GM21526 (cell line): ENCODE measurements around the gene ERC1.

Experiments
- ATAC-seq: cut with Tn5 transposase; IDR thresholded peaks from one replicate; pipeline ENCODE4 v1.9.1; 2021; ENCODE audit warnings: moderate library complexity; ENCODE audit not compliant: unreplicated experiment, low FRiP score

The ERC1 gene

GRCh38 chr12:1421091-1421846 is 430.2 kb downstream of the ERC1 start:
- ATAC-seq, result no peak

DNA sequence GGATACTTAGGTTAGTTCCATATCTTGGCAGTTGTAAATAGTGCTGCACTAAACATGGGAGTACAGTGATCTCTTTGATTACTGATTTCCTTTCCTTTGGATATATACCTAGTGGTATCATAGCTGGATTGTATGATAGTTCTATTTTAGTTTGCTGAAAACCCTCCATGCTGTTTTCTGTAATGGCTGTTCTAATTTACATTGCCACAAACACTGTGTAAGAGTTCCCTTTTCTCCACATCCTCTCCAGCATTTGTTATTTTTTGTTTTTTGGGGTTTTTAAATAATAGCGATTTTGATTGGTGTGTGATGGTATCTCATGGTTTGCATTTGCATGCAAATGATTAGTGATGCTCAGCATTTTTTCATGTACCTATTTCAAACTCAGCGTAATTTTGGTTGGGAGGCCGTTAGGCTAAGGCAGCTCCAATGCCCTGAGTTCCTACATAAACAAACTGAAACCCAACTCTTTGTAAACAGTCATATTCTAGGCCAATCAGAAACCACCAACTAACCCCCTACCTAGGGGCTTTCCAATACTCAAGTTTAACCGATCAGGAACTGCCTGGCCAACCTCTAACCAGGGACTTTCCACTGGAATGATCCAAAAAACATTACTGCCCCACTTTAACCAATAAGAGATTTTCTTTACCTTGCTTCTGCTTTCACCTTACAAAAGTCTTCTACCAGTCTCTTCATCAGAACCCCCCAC is 431.7 kb downstream of the ERC1 start:
- ATAC-seq, result no peak

DNA sequence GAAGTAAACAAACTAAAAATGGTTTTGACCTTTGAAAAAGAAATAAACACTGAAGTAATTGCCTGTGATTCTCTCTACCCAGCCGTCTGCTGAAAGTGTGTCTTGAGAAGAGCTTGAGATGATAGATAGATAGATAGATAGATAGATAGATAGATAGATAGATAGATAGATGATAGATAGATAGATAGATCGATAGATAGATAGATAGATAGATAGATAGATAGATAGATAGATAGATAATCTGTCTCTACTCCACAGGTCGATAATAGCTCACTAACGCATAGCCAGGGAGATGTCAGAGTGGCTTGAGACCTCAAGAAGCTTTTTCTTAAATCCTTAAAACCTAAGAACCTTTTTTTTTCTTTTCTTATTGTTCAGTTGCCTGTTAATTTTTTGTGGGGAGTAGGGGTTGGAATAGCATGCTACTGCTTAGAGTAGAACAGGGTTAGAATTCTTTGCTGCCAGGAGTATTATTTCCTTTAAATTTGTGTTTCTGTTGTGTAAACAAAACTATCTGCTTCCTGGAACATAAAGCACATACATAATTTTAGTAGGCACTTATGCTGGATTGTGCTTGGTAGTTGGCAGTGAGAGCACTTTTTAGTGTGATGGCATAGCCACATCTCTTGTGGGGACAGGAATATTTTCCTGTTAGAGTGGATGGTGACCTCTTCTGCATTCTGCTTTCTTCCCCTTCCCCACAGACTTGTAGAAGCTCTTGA is 433.8 kb downstream of the ERC1 start:
- no peak for ATAC-seq

- ATAC-seq, result no peak
These were observed 434.3 kb downstream of the ERC1 start for GRCh38 chr12:1425396-1425729.

GRCh38 chr12:1428671-1429070 is 437.6 kb downstream of the ERC1 start:
- ATAC-seq, result no peak

GRCh38 chr12:1429980-1430379 is 439.0 kb downstream of the ERC1 start:
- ATAC-seq, result no peak

DNA sequence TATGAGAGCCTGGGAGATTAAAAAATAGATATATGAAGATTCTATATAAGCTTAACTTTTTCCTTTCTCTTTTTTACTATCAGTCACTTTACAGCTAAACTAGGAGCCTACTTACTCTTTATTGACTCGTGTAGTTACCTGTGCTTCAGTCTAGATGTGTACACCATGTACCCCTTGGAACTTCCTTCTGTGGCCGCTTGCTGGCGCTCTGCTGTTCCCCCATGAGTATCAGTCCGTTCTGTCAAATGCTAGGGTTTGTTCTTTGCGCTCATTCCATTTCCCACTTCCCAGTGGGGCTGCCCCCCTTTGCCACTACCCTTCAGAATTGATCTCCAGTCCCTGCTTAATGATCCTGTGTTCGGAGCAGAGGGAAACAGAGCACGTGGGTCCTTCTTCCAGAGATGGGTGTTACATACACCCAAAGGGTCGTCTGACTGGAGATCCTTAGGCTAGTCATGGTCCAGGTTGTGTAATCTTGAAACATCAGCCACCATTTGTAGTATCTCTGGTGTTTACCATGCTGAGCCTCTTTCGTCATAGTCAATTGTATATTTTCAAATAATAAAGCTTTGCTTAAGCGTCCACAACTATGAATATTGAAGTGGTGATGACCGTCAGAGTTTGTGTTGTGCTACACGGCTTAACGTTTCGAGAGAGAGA is 443.4 kb downstream of the ERC1 start:
- ATAC-seq, result no peak

DNA sequence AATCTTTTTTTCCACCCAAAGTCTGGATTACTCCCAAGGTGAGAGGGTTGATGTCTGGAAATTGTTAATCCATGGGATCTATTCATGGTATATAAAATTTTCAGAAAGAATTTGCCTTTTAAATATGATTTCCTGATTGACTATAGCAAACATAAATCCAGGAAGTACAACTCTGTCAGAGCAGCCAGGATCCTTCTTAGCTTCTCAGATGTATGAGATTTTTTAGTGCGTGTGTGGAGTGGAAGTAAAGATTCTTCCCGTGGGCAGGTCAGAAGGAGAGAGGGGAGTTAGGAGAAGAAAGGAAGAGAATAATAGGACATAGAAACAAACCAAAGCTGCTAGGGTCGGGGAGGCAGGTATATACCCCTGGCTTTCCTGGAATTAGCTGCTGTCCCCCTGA is 444.0 kb downstream of the ERC1 start:
- no peak for ATAC-seq

GRCh38 chr12:1435456-1435855 is 444.4 kb downstream of the ERC1 start:
- ATAC-seq, result no peak

- no peak for ATAC-seq
These were observed 445.0 kb downstream of the ERC1 start for GRCh38 chr12:1436015-1436414.

DNA sequence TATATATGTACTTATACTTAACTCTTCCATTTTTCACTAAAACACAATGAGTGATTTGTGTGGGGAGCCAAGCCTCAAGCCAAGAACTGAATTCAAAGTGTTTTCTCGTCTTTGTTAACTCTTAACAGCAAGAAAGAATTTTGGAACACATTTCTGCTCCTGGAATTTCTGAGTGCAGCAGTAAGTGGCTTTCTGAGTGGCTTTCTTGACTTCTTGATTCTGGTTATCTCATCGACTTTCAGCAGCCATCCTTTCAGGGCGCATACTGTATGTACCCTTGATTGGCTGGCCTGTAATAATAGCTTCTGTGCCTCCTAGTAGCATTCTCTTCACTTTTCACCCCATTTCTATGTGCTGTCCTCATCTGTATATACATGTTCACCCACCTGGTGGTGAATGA is 446.0 kb downstream of the ERC1 start:
- no peak for ATAC-seq

- no peak for ATAC-seq
These were observed 448.2 kb downstream of the ERC1 start for GRCh38 chr12:1439201-1439600.

GRCh38 chr12:1439687-1440086 is 448.7 kb downstream of the ERC1 start:
- no peak for ATAC-seq

GRCh38 chr12:1443421-1444141 is 452.6 kb downstream of the ERC1 start:
- ATAC-seq, result no peak

GRCh38 chr12:1444142-1444516 is 453.1 kb downstream of the ERC1 start:
- ATAC-seq, result no peak

GRCh38 chr12:1445807-1446206 is 454.8 kb downstream of the ERC1 start:
- ATAC-seq, result no peak

DNA sequence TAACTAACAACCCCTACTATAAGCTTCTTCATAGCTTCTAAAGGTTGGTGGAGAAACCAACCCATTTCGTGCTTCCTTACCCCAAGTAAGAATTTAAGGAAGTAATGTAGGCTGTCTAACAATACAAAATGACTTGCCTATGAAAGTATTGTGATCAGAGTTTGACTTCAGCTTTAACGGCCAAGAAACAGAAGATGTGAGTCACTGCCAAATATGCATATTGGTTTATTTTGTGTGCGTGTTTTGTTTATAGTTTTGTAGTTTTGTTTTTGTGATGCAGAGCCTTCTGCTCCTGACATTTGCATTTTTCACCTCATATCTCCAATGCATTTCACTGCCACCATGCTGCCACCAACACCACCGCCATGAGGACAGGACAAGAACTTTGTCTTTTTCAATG is 457.3 kb downstream of the ERC1 start:
- ATAC-seq, result no peak

DNA sequence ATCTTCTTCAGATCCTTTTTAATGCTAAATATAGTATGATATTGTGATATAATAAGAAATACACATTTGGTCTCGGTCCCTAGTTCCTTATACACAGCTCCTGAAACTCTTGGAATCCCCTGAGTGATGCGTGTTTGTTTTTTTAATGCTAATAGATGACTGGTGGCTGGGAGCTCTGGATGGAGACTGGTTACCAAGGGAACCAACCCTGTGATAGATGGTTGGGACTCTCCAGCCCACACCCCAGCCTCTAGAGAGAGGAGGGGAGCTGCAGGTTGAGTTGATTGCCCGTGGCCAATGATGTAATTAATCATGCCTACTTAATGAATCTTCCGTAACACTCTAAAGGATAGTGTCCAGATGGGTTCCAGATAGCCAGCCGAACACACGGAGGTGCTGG is 462.8 kb downstream of the ERC1 start:
- no peak for ATAC-seq

- no peak for ATAC-seq
These were observed 465.9 kb downstream of the ERC1 start for GRCh38 chr12:1456885-1457284.

DNA sequence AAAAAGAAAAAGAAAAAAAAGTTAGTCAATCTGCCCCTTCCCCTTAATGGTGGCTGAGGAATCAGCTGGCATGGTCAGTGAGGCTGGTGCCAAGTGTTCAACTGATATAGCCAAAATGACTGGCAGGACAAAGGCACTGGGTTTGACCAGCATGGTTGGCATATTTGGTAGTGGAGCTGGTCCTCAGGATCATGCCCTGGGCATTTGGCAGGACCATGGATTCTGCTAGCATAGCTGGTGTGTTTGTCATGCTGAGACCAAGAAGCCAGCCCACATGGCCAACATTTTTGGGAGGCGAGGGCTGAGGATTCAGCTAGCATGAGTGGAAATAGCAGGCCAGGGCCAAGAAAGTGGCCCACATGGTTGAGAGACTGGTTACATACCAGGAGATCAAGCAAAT is 466.9 kb downstream of the ERC1 start:
- ATAC-seq, result no peak

DNA sequence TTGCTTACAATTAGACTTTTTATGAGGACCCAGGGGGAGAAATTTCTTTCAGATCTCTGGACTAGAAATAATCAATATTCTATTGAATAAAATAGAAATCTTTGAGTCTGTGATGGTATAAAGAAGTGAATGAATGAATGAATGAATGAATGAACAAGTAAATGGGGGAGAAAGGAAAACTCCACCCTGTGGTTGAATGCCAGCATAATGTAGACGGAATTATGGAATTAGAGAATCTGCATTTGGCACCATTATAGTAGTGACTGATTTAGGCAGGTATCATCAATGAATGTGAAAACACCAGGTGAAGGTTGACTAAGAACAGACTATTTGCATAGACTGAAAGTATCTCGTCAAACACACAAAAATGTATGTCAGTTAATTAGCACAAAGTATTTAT is 468.3 kb downstream of the ERC1 start:
- no peak for ATAC-seq
